Activated CD4-positive, alpha-beta T cell treated with anti-CD3 and anti-CD28 coated beads for 1 hour (primary cell): ENCODE measurements around the gene CHST1.

Experiments used
- DNase-seq: peaks from one replicate; pipeline ENCODE4 v3.0.0-alpha.2; 2020

CHST1 gene

GRCh38 chr11:45599161-45599943 lies 66.1 kb downstream of the CHST1 start:
- no peak for DNase-seq
